WTC11 (cell line): Measurements from ENCODE around the gene TMC4. TPM values are rescaled to one million over a fixed set of nuclear protein-coding genes. Genes with fewer than 3 reads are reported as not detected.

ENCODE experiments used
- ATAC-seq: fragments of 200-7000 bp; cut with Tn5 transposase; 2 replicates; pipeline ENCODE4 v1.10.0; 2021; ENCODE audit warnings: mild to moderate bottlenecking, moderate library complexity
- CTCF ChIA-PET: fragments of 300-600 bp; sonication (Branson Sonifier 250); formaldehyde crosslinking; loops from one replicate; lab custom pipeline; 2021; ENCODE audit warnings: antibody characterized with exemption; lab: Charles Lee
- POLR2A ChIA-PET: fragments of 350-600 bp; sonication (Branson Sonifier 250); formaldehyde crosslinking; loops from one replicate; lab custom pipeline; 2021; ENCODE audit warnings: antibody characterized with exemption; lab: Charles Lee
- DNase-seq: peaks from one replicate; pipeline ENCODE4 v3.0.0; 2021; ENCODE audit warnings: low spot score
- H3K27ac Mint-ChIP-seq: 2 replicates; pipeline ENCODE4 v1.8.0; 2021; ENCODE audit warnings: mixed read lengths
- H3K27me3 Mint-ChIP-seq: 2 replicates; pipeline ENCODE4 v1.8.0; 2021; ENCODE audit warnings: low read depth, mild to moderate bottlenecking, moderate library complexity, mixed read lengths
- H3K36me3 Mint-ChIP-seq: 2 replicates; pipeline ENCODE4 v1.8.0; 2021; ENCODE audit warnings: mixed read lengths
- H3K4me1 Mint-ChIP-seq: 2 replicates; pipeline ENCODE4 v1.8.0; 2022; ENCODE audit warnings: mixed read lengths
- H3K4me3 Mint-ChIP-seq: 2 replicates; pipeline ENCODE4 v1.8.0; 2021; ENCODE audit warnings: mild to moderate bottlenecking, moderate library complexity, mixed read lengths
- H3K9me3 Mint-ChIP-seq: 2 replicates; pipeline ENCODE4 v1.8.0; 2021; ENCODE audit warnings: mixed read lengths
- CBFB ChIP-seq: sonication (generic); formaldehyde crosslinking; IDR thresholded peaks from 2 replicates; pipeline ENCODE4 v1.8.1; 2022; ENCODE audit warnings: mild to moderate bottlenecking, low read depth, missing genetic modification reagents
- FOXJ3 ChIP-seq: sonication (generic); formaldehyde crosslinking; IDR thresholded peaks from 2 replicates; pipeline ENCODE4 v1.9.0; 2021; ENCODE audit warnings: missing genetic modification reagents, mild to moderate bottlenecking, borderline replicate concordance
- FOXP1 ChIP-seq: sonication (generic); formaldehyde crosslinking; IDR thresholded peaks from 2 replicates; pipeline ENCODE4 v1.8.0; 2022; ENCODE audit warnings: missing genetic modification reagents, mild to moderate bottlenecking, moderate library complexity, borderline replicate concordance
- KAT7 ChIP-seq: sonication (generic); formaldehyde crosslinking; IDR thresholded peaks from 2 replicates; pipeline ENCODE4 v1.8.1; 2023; ENCODE audit warnings: missing genetic modification reagents, mild to moderate bottlenecking, borderline replicate concordance
- NFE2L1 ChIP-seq: sonication (generic); formaldehyde crosslinking; IDR thresholded peaks from 2 replicates; pipeline ENCODE4 v1.8.1; 2023; ENCODE audit warnings: missing genetic modification reagents
- NR3C1 ChIP-seq: sonication (generic); formaldehyde crosslinking; conservative IDR thresholded peaks from 2 replicates; pipeline ENCODE4 v1.8.1; 2023; ENCODE audit warnings: low read depth, mild to moderate bottlenecking, missing genetic modification reagents
- RORB ChIP-seq: fragments of 250-450 bp; sonication (Bioruptor Pico); IDR thresholded peaks from 2 replicates; pipeline ENCODE4 v1.9.0; 2021; ENCODE audit warnings: mild to moderate bottlenecking
- SMAD4 ChIP-seq: sonication (generic); formaldehyde crosslinking; IDR thresholded peaks from 2 replicates; pipeline ENCODE4 v1.8.0; 2022; ENCODE audit warnings: mild to moderate bottlenecking, missing genetic modification reagents
- ZNF121 ChIP-seq: sonication (generic); formaldehyde crosslinking; IDR thresholded peaks from 2 replicates; pipeline ENCODE4 v1.8.0; 2023; ENCODE audit warnings: missing genetic modification reagents
- ZNF219 ChIP-seq: sonication (generic); formaldehyde crosslinking; IDR thresholded peaks from 2 replicates; pipeline ENCODE4 v1.8.0; 2023; ENCODE audit warnings: missing genetic modification reagents, mild to moderate bottlenecking, borderline replicate concordance
- ZNF232 ChIP-seq: sonication (generic); formaldehyde crosslinking; IDR thresholded peaks from 2 replicates; pipeline ENCODE4 v1.8.0; 2022; ENCODE audit warnings: mild to moderate bottlenecking, missing genetic modification reagents
- ZNF317 ChIP-seq: sonication (generic); formaldehyde crosslinking; IDR thresholded peaks from 2 replicates; pipeline ENCODE4 v1.8.1; 2023; ENCODE audit warnings: low read depth, mild to moderate bottlenecking, moderate library complexity, missing genetic modification reagents, borderline replicate concordance
- ZNF396 ChIP-seq: fragments of 250-450 bp; sonication (Bioruptor Pico); IDR thresholded peaks from 2 replicates; pipeline ENCODE4 v1.8.0; 2021; ENCODE audit warnings: mild to moderate bottlenecking, moderate library complexity, borderline replicate concordance
- total RNA-seq: library from RNA; stranded (reverse); gene quantifications from 3 replicates; pipeline ENCODE4 v1.2.3, GENCODE V29; 2021
- TF ChIP-seq, protein P1 (sequence below): sonication (generic); formaldehyde crosslinking; IDR thresholded peaks from 2 replicates; pipeline ENCODE4 v1.8.1; 2022; ENCODE audit warnings: missing genetic modification reagents, borderline replicate concordance
- TF ChIP-seq, protein P2 (sequence below): fragments of 250-450 bp; sonication (Bioruptor Pico); IDR thresholded peaks from 2 replicates; pipeline ENCODE4 v1.8.0; 2021; ENCODE audit warnings: mild to moderate bottlenecking
- TF ChIP-seq, protein P3 (sequence below): sonication (generic); formaldehyde crosslinking; conservative IDR thresholded peaks from 2 replicates; pipeline ENCODE4 v1.8.1; 2023; ENCODE audit warnings: mild to moderate bottlenecking, low read depth, missing genetic modification reagents, moderate library complexity
- TF ChIP-seq, protein P4 (sequence below): sonication (generic); formaldehyde crosslinking; IDR thresholded peaks from 2 replicates; pipeline ENCODE4 v1.8.1; 2023; ENCODE audit warnings: mild to moderate bottlenecking, missing genetic modification reagents, moderate library complexity
- TF ChIP-seq, protein P5 (sequence below): sonication (generic); formaldehyde crosslinking; IDR thresholded peaks from 2 replicates; pipeline ENCODE4 v1.8.1; 2023; ENCODE audit warnings: mild to moderate bottlenecking, moderate library complexity, missing genetic modification reagents
- TF ChIP-seq, protein P6 (sequence below): sonication (generic); formaldehyde crosslinking; IDR thresholded peaks from 2 replicates; pipeline ENCODE4 v1.8.0; 2023; ENCODE audit warnings: missing genetic modification reagents
- TF ChIP-seq, protein P7 (sequence below): sonication (generic); formaldehyde crosslinking; IDR thresholded peaks from 2 replicates; pipeline ENCODE4 v1.8.1; 2022; ENCODE audit warnings: mild to moderate bottlenecking, moderate library complexity, missing genetic modification reagents
- TF ChIP-seq, protein P8 (sequence below): sonication (generic); formaldehyde crosslinking; IDR thresholded peaks from 2 replicates; pipeline ENCODE4 v1.8.1; 2023; ENCODE audit warnings: mild to moderate bottlenecking, missing genetic modification reagents, moderate library complexity
- TF ChIP-seq, protein P9 (sequence below): sonication (generic); formaldehyde crosslinking; IDR thresholded peaks from 2 replicates; pipeline ENCODE4 v1.8.1; 2022; ENCODE audit warnings: mild to moderate bottlenecking, missing genetic modification reagents, moderate library complexity, borderline replicate concordance

The TMC4 gene
- total RNA-seq, 1 experiment from 2014 or later = 9.3 TPM

DNA sequence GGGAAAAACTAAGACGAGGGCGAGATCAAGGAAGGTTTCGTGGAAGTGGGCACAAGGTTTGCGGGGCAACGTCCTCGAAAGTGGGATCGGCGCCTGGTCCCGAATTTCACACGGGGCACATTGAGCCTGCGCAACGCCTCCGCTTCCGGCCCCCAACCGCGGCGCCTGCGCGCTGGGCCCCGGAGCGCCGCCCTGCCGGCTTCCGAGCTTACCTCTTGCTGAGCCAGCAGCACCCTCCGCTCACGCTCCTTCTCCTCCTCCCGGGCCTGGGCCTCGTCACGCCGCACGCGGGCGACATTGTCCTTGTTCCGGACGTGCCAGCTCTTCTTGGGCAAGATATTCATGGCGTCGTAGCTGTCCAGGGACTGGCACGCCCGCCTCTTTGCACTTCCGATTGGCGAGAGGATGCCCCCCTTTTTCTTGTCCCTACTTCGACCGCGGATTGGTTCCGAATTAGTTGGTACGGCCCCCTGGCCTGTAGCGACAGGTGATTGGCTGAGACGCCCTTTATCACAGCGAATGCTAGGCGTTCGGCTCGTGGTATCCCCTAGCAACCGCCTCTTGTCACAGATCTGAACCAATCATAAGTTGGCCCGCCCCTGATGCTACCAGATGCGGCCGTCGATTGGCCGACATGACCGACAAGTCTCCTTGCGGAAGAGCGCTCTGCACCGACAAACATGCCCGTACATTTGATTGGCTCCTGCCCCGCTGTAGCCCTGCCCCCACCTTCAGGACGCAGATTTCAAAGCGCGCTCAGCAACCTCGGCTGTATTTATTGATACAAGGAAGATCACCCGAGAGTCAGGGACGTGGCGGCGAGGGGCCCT, 13.4 kb downstream of the TMC4 start, which contains the start of gene LENG1 (continued):
- TF ChIP-seq, protein P1, sequence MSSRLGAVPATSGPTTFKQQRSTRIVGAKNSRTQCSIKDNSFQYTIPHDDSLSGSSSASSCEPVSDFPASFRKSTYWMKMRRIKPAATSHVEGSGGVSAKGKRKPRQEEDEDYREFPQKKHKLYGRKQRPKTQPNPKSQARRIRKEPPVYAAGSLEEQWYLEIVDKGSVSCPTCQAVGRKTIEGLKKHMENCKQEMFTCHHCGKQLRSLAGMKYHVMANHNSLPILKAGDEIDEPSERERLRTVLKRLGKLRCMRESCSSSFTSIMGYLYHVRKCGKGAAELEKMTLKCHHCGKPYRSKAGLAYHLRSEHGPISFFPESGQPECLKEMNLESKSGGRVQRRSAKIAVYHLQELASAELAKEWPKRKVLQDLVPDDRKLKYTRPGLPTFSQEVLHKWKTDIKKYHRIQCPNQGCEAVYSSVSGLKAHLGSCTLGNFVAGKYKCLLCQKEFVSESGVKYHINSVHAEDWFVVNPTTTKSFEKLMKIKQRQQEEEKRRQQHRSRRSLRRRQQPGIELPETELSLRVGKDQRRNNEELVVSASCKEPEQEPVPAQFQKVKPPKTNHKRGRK = no peak
- no peak for TF ChIP-seq ZNF396 (CRISPR knock-in tag)
- TF ChIP-seq, protein P2, sequence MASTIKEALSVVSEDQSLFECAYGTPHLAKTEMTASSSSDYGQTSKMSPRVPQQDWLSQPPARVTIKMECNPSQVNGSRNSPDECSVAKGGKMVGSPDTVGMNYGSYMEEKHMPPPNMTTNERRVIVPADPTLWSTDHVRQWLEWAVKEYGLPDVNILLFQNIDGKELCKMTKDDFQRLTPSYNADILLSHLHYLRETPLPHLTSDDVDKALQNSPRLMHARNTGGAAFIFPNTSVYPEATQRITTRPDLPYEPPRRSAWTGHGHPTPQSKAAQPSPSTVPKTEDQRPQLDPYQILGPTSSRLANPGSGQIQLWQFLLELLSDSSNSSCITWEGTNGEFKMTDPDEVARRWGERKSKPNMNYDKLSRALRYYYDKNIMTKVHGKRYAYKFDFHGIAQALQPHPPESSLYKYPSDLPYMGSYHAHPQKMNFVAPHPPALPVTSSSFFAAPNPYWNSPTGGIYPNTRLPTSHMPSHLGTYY (CRISPR knock-in tag) = 0 out of 2 replicates have a peak, but pooled peaks have one; percentile 20
- TF ChIP-seq SMAD4 = no peak
- TF ChIP-seq, protein P3, sequence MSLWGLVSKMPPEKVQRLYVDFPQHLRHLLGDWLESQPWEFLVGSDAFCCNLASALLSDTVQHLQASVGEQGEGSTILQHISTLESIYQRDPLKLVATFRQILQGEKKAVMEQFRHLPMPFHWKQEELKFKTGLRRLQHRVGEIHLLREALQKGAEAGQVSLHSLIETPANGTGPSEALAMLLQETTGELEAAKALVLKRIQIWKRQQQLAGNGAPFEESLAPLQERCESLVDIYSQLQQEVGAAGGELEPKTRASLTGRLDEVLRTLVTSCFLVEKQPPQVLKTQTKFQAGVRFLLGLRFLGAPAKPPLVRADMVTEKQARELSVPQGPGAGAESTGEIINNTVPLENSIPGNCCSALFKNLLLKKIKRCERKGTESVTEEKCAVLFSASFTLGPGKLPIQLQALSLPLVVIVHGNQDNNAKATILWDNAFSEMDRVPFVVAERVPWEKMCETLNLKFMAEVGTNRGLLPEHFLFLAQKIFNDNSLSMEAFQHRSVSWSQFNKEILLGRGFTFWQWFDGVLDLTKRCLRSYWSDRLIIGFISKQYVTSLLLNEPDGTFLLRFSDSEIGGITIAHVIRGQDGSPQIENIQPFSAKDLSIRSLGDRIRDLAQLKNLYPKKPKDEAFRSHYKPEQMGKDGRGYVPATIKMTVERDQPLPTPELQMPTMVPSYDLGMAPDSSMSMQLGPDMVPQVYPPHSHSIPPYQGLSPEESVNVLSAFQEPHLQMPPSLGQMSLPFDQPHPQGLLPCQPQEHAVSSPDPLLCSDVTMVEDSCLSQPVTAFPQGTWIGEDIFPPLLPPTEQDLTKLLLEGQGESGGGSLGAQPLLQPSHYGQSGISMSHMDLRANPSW = no peak
- TF ChIP-seq, all 79 proteins: peak for 15

DNA sequence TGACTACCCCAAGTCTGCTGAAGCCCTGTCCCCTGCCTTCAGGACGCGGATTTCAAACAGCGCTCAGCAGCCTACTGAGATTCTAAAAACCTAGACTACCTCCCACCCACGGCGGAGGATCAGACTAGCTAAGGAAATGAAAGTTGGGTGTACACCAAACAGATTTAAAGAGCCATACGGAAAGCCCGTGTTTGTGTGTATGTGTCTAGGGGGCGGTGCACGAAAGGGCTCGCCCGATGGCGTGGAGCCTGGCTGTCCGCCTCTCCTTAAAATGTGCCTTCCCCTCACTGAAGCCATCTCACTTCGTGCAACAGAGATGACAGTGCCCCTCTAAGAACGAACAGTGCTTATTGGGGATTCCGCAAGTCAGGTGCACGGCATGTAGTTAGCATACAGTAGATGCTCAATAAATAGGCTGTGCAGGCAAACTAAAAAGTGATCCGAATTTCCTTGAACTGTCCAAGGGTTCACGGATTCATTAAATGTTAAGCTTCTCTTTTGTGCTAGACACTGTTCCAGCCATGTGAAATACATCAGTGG, 14.1 kb downstream of the TMC4 start:
- Mint-ChIP-seq H3K4me1 (peaks cover 30% of the 10 kb centered on the region), H3K9me3 (no peaks in the 10 kb centered on the region), H3K4me3 (peak overlapping the region; percentile 100), H3K27ac (peak overlapping the region; percentile 94), H3K27me3 (peaks cover 17% of the 10 kb centered on the region), H3K36me3 (peaks cover 27% of the 10 kb centered on the region)
- POLR2A ChIA-PET = interaction anchor here (1.0 to 2.2 kb wide), 4 partner anchors 9 to 251 kb away, joined by 3 to 10 read pairs (median 3); partner anchors contain the start of gene CNOT3
- CTCF ChIA-PET = interaction anchor here (0.8 to 1.9 kb wide), 6 partner anchors 14 to 246 kb away, joined by 3 to 6 read pairs (median 5); partner anchors contain the start of gene MBOAT7
- ATAC-seq = no peak
- no peak for DNase-seq
- TF ChIP-seq KAT7 (CRISPR knock-in tag) = no peak
- TF ChIP-seq, protein P4, sequence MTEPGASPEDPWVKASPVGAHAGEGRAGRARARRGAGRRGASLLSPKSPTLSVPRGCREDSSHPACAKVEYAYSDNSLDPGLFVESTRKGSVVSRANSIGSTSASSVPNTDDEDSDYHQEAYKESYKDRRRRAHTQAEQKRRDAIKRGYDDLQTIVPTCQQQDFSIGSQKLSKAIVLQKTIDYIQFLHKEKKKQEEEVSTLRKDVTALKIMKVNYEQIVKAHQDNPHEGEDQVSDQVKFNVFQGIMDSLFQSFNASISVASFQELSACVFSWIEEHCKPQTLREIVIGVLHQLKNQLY (CRISPR knock-in tag) = no peak
- TF ChIP-seq NFE2L1 (CRISPR knock-in tag) = no peak
- TF ChIP-seq FOXJ3 (CRISPR knock-in tag) = no peak
- TF ChIP-seq ZNF317 (CRISPR knock-in tag) = no peak
- TF ChIP-seq ZNF219 (CRISPR knock-in tag) = no peak
- no peak for TF ChIP-seq CBFB (CRISPR knock-in tag)
- no peak for TF ChIP-seq FOXP1 (CRISPR knock-in tag)
- TF ChIP-seq, protein P5, sequence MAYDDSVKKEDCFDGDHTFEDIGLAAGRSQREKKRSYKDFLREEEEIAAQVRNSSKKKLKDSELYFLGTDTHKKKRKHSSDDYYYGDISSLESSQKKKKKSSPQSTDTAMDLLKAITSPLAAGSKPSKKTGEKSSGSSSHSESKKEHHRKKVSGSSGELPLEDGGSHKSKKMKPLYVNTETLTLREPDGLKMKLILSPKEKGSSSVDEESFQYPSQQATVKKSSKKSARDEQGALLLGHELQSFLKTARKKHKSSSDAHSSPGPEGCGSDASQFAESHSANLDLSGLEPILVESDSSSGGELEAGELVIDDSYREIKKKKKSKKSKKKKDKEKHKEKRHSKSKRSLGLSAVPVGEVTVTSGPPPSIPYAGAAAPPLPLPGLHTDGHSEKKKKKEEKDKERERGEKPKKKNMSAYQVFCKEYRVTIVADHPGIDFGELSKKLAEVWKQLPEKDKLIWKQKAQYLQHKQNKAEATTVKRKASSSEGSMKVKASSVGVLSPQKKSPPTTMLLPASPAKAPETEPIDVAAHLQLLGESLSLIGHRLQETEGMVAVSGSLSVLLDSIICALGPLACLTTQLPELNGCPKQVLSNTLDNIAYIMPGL = no peak
- no peak for TF ChIP-seq ZNF121
- TF ChIP-seq, protein P6, sequence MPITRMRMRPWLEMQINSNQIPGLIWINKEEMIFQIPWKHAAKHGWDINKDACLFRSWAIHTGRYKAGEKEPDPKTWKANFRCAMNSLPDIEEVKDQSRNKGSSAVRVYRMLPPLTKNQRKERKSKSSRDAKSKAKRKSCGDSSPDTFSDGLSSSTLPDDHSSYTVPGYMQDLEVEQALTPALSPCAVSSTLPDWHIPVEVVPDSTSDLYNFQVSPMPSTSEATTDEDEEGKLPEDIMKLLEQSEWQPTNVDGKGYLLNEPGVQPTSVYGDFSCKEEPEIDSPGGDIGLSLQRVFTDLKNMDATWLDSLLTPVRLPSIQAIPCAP (CRISPR knock-in tag) = no peak
- TF ChIP-seq, protein P7, sequence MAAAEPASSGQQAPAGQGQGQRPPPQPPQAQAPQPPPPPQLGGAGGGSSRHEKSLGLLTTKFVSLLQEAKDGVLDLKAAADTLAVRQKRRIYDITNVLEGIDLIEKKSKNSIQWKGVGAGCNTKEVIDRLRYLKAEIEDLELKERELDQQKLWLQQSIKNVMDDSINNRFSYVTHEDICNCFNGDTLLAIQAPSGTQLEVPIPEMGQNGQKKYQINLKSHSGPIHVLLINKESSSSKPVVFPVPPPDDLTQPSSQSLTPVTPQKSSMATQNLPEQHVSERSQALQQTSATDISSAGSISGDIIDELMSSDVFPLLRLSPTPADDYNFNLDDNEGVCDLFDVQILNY = no peak
- TF ChIP-seq, protein P8, sequence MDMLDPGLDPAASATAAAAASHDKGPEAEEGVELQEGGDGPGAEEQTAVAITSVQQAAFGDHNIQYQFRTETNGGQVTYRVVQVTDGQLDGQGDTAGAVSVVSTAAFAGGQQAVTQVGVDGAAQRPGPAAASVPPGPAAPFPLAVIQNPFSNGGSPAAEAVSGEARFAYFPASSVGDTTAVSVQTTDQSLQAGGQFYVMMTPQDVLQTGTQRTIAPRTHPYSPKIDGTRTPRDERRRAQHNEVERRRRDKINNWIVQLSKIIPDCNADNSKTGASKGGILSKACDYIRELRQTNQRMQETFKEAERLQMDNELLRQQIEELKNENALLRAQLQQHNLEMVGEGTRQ (CRISPR knock-in tag) = no peak
- TF ChIP-seq, protein P9, sequence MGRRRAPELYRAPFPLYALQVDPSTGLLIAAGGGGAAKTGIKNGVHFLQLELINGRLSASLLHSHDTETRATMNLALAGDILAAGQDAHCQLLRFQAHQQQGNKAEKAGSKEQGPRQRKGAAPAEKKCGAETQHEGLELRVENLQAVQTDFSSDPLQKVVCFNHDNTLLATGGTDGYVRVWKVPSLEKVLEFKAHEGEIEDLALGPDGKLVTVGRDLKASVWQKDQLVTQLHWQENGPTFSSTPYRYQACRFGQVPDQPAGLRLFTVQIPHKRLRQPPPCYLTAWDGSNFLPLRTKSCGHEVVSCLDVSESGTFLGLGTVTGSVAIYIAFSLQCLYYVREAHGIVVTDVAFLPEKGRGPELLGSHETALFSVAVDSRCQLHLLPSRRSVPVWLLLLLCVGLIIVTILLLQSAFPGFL (CRISPR knock-in tag) = no peak
- TF ChIP-seq ZNF232 (CRISPR knock-in tag) = no peak
- TF ChIP-seq NR3C1 = no peak
- TF ChIP-seq RORB = no peak
